HepG2 (cell line): ENCODE results near the gene NEAT1. TPM values are rescaled to one million over a fixed set of nuclear protein-coding genes. Genes with fewer than 3 reads are reported as not detected.
A peak's percentile ranks its signal among the peaks of the same experiment; 100 is the strongest.

Experiments
- ELF1 ChIP-seq: sonication (generic); formaldehyde crosslinking; IDR thresholded peaks from 2 replicates; pipeline ENCODE4 v1.4.0; 2020; ENCODE audit warnings: missing genetic modification reagents
- GATAD2A ChIP-seq: IDR thresholded peaks from 2 replicates; pipeline ENCODE4 v1.6.1; 2016
- IKZF1 ChIP-seq: fragments of 450-650 bp; IDR thresholded peaks from 2 replicates; pipeline ENCODE4 v1.7.1; 2016
- KAT7 ChIP-seq: IDR thresholded peaks from 2 replicates; pipeline ENCODE4 v1.6.1; 2018; ENCODE audit warnings: borderline replicate concordance, missing compliant biosample characterization
- KAT8 ChIP-seq: IDR thresholded peaks from 2 replicates; pipeline ENCODE4 v1.6.1; 2016; ENCODE audit warnings: missing genetic modification reagents, missing compliant biosample characterization
- NR2F1 ChIP-seq, 2 experiments: fragments of 450-650 bp in 1 of 2; formaldehyde crosslinking in 1 of 2; IDR thresholded peaks; 2 replicates each; pipeline versions ENCODE4 v1.5.0 to v1.6.1; 2016 to 2020; ENCODE audit warnings: mild to moderate bottlenecking in 1 of 2, missing compliant biosample characterization in 1 of 2, missing genetic modification reagents in 1 of 2, moderate library complexity in 1 of 2
- PAF1 ChIP-seq: IDR thresholded peaks from 2 replicates; pipeline ENCODE4 v1.6.1; 2016; ENCODE audit warnings: missing genetic modification reagents, missing compliant biosample characterization
- SNRNP70 ChIP-seq: fragments of 200-400 bp; formaldehyde crosslinking; IDR thresholded peaks from 2 replicates; pipeline ENCODE4 v1.6.1; 2017; ENCODE audit warnings: mild to moderate bottlenecking, low read depth, low read length, moderate library complexity
- ZFP36 ChIP-seq: fragments of 150-350 bp; IDR thresholded peaks from 2 replicates; pipeline ENCODE4 v1.6.1; 2018; ENCODE audit warnings: borderline replicate concordance, low read length, low read depth; ENCODE audit not compliant: partially characterized antibody
- ZFX ChIP-seq: sonication (generic); formaldehyde crosslinking; IDR thresholded peaks from 2 replicates; pipeline ENCODE4 v1.4.0; 2020; ENCODE audit warnings: mild to moderate bottlenecking, low read depth, missing genetic modification reagents, moderate library complexity
- ZNF264 ChIP-seq: sonication (generic); formaldehyde crosslinking; IDR thresholded peaks from 2 replicates; pipeline ENCODE4 v1.4.0; 2020; ENCODE audit warnings: missing genetic modification reagents
- ZNF552 ChIP-seq: sonication (generic); formaldehyde crosslinking; IDR thresholded peaks from 2 replicates; pipeline ENCODE4 v1.9.0; 2022; ENCODE audit warnings: missing genetic modification reagents, mild to moderate bottlenecking, borderline replicate concordance
- ZNF615 ChIP-seq: sonication (generic); formaldehyde crosslinking; IDR thresholded peaks from 2 replicates; pipeline ENCODE4 v1.5.0; 2020; ENCODE audit warnings: mild to moderate bottlenecking, missing genetic modification reagents, borderline replicate concordance
- ZNF720 ChIP-seq: sonication (generic); formaldehyde crosslinking; IDR thresholded peaks from 2 replicates; pipeline ENCODE4 v1.4.0; 2020; ENCODE audit warnings: missing genetic modification reagents
- polyA plus RNA-seq, 8 experiments: library from polyadenylated mRNA; depleted of rRNA in 3 of 8; stranded (reverse) in 7 of 8; unstranded in 1 of 8; fragments of >200 nt; fragmentation: Illumina TruSeq in 4 of 8; extraction: Trizol in 4 of 8; gene quantifications; 2 replicates each; pipeline versions ENCODE4 v1.2.1 to v1.2.3, GENCODE V29; 2011 to 2016; ENCODE audit warnings: low read depth in 4 of 8, missing spikeins in 1 of 8, mixed read lengths in 1 of 8; ENCODE audit not compliant: insufficient read depth in 1 of 8
- total RNA-seq, 5 experiments: library from RNA; depleted of rRNA; stranded (reverse); fragments of >200 nt; fragmentation: Illumina TruSeq; extraction: Trizol; gene quantifications; 2 replicates each; pipeline ENCODE4 v1.2.3, GENCODE V29; 2016; ENCODE audit warnings: low read depth in 1 of 5
- TF ChIP-seq, protein P1 (sequence below): sonication (generic); formaldehyde crosslinking; IDR thresholded peaks from 2 replicates; pipeline ENCODE4 v1.4.0; 2020; ENCODE audit warnings: missing genetic modification reagents, borderline replicate concordance
- TF ChIP-seq, protein P2 (sequence below): sonication (generic); formaldehyde crosslinking; IDR thresholded peaks from 2 replicates; pipeline ENCODE4 v1.5.1; 2020; ENCODE audit warnings: mild to moderate bottlenecking, missing genetic modification reagents, borderline replicate concordance
- TF ChIP-seq, protein P3 (sequence below): sonication (generic); formaldehyde crosslinking; IDR thresholded peaks from 2 replicates; pipeline ENCODE4 v1.4.0; 2020; ENCODE audit warnings: missing genetic modification reagents, borderline replicate concordance

Gene NEAT1
- total and polyA plus RNA-seq, 2 of the 13 experiments (the other 11 are each of a cell fraction or from before 2014, with no cell fraction given), result 20.5 to 41.2 TPM

DNA sequence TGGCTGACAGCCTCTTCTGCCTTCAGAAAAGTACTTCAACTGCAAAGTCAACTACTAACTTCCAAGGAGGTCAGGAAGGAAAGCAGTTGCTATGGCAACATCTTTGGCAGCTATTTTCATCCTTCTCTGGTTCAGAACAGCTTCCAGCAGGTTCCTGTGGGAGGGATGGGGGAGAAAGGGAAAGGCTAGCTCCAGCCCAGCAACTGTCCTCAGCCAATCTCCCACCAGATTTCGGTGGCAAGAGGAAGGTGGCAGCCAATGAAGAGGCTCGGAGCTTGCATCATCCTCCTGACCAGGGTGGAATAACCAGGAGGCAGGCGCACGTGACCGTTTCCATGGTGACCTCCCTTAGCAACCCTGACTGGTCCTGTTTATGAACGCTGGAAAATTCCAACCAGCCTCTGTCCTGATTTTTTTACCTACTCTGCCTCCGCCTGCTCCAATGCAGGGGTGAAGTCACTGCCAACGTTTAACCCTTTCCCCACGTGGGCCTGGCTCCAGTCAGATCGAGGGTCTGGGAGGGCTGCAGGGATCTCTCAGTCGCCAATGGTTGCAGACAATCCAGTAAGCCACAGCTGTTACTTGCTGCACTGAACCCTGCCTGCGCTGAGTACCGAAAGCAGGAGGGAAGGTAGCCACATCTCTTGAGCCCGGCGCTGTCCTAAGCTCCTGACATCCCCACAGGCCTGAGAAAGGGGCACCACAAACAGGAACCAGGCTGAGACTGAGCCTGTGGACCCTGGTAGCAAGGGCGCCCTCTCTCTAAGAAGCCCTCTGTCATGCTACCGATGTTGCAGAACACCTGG, 65.1 kb downstream of the NEAT1 start (continued):
- TF ChIP-seq, protein P1, sequence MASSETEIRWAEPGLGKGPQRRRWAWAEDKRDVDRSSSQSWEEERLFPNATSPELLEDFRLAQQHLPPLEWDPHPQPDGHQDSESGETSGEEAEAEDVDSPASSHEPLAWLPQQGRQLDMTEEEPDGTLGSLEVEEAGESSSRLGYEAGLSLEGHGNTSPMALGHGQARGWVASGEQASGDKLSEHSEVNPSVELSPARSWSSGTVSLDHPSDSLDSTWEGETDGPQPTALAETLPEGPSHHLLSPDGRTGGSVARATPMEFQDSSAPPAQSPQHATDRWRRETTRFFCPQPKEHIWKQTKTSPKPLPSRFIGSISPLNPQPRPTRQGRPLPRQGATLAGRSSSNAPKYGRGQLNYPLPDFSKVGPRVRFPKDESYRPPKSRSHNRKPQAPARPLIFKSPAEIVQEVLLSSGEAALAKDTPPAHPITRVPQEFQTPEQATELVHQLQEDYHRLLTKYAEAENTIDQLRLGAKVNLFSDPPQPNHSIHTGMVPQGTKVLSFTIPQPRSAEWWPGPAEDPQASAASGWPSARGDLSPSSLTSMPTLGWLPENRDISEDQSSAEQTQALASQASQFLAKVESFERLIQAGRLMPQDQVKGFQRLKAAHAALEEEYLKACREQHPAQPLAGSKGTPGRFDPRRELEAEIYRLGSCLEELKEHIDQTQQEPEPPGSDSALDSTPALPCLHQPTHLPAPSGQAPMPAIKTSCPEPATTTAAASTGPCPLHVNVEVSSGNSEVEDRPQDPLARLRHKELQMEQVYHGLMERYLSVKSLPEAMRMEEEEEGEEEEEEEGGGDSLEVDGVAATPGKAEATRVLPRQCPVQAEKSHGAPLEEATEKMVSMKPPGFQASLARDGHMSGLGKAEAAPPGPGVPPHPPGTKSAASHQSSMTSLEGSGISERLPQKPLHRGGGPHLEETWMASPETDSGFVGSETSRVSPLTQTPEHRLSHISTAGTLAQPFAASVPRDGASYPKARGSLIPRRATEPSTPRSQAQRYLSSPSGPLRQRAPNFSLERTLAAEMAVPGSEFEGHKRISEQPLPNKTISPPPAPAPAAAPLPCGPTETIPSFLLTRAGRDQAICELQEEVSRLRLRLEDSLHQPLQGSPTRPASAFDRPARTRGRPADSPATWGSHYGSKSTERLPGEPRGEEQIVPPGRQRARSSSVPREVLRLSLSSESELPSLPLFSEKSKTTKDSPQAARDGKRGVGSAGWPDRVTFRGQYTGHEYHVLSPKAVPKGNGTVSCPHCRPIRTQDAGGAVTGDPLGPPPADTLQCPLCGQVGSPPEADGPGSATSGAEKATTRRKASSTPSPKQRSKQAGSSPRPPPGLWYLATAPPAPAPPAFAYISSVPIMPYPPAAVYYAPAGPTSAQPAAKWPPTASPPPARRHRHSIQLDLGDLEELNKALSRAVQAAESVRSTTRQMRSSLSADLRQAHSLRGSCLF (CRISPR knock-in tag), result no peak
- no peak for TF ChIP-seq ELF1 (CRISPR knock-in tag)
- TF ChIP-seq ZNF615, result no peak
- TF ChIP-seq ZNF552 (CRISPR knock-in tag), result no peak; the same call in 1 of the 2 replicates
- TF ChIP-seq, protein P2, sequence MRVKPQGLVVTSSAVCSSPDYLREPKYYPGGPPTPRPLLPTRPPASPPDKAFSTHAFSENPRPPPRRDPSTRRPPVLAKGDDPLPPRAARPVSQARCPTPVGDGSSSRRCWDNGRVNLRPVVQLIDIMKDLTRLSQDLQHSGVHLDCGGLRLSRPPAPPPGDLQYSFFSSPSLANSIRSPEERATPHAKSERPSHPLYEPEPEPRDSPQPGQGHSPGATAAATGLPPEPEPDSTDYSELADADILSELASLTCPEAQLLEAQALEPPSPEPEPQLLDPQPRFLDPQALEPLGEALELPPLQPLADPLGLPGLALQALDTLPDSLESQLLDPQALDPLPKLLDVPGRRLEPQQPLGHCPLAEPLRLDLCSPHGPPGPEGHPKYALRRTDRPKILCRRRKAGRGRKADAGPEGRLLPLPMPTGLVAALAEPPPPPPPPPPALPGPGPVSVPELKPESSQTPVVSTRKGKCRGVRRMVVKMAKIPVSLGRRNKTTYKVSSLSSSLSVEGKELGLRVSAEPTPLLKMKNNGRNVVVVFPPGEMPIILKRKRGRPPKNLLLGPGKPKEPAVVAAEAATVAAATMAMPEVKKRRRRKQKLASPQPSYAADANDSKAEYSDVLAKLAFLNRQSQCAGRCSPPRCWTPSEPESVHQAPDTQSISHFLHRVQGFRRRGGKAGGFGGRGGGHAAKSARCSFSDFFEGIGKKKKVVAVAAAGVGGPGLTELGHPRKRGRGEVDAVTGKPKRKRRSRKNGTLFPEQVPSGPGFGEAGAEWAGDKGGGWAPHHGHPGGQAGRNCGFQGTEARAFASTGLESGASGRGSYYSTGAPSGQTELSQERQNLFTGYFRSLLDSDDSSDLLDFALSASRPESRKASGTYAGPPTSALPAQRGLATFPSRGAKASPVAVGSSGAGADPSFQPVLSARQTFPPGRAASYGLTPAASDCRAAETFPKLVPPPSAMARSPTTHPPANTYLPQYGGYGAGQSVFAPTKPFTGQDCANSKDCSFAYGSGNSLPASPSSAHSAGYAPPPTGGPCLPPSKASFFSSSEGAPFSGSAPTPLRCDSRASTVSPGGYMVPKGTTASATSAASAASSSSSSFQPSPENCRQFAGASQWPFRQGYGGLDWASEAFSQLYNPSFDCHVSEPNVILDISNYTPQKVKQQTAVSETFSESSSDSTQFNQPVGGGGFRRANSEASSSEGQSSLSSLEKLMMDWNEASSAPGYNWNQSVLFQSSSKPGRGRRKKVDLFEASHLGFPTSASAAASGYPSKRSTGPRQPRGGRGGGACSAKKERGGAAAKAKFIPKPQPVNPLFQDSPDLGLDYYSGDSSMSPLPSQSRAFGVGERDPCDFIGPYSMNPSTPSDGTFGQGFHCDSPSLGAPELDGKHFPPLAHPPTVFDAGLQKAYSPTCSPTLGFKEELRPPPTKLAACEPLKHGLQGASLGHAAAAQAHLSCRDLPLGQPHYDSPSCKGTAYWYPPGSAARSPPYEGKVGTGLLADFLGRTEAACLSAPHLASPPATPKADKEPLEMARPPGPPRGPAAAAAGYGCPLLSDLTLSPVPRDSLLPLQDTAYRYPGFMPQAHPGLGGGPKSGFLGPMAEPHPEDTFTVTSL (CRISPR knock-in tag), result no peak
- no peak for TF ChIP-seq ZNF720
- TF ChIP-seq KAT8 (CRISPR knock-in tag), result peak; percentile 59; the same call in 1 of the 2 replicates
- peak; percentile 68; the same call in 1 of the 2 replicates for TF ChIP-seq ZFX (CRISPR knock-in tag)
- no peak for TF ChIP-seq ZFP36
- no peak for TF ChIP-seq SNRNP70
- TF ChIP-seq, protein P3, sequence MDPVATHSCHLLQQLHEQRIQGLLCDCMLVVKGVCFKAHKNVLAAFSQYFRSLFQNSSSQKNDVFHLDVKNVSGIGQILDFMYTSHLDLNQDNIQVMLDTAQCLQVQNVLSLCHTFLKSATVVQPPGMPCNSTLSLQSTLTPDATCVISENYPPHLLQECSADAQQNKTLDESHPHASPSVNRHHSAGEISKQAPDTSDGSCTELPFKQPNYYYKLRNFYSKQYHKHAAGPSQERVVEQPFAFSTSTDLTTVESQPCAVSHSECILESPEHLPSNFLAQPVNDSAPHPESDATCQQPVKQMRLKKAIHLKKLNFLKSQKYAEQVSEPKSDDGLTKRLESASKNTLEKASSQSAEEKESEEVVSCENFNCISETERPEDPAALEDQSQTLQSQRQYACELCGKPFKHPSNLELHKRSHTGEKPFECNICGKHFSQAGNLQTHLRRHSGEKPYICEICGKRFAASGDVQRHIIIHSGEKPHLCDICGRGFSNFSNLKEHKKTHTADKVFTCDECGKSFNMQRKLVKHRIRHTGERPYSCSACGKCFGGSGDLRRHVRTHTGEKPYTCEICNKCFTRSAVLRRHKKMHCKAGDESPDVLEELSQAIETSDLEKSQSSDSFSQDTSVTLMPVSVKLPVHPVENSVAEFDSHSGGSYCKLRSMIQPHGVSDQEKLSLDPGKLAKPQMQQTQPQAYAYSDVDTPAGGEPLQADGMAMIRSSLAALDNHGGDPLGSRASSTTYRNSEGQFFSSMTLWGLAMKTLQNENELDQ, result no peak
- peak; percentile 8; the same call in 1 of the 2 replicates for TF ChIP-seq ZNF264
- TF ChIP-seq KAT7 (CRISPR knock-in tag), result no peak
- peak; percentile 79 for TF ChIP-seq GATAD2A (CRISPR knock-in tag)
- TF ChIP-seq IKZF1, result no peak
- TF ChIP-seq PAF1 (CRISPR knock-in tag), result no peak
- no peak for TF ChIP-seq NR2F1 (CRISPR knock-in tag; IDR thresholded peaks at IDR 0.05)
